Femur (tissue), 1 donor: Measurements from ENCODE around the gene PITPNC1.
"Not testable (repeated sequence)": the region's sequence is repeated elsewhere in the genome, so short reads cannot be mapped to it uniquely, and the experiment has no call there.

ENCODE experiments used
- DNase-seq: peaks from one replicate; pipeline ENCODE4 v3.0.0-alpha.2; 2017

The PITPNC1 gene

GRCh38 chr17:67467500-67468455, 90.7 kb downstream of the PITPNC1 start:
- DNase-seq = no peak

GRCh38 chr17:67469208-67469980, 92.3 kb downstream of the PITPNC1 start:
- no peak for DNase-seq

GRCh38 chr17:67470163-67470562, 93.1 kb downstream of the PITPNC1 start:
- no peak for DNase-seq

GRCh38 chr17:67471118-67471517, 94.0 kb downstream of the PITPNC1 start:
- no peak for DNase-seq

- DNase-seq = not testable (repeated sequence)
Observed at GRCh38 chr17:67472606-67473005, 95.5 kb downstream of the PITPNC1 start.

- DNase-seq = no peak
Observed at GRCh38 chr17:67474081-67474661, 97.1 kb downstream of the PITPNC1 start.

GRCh38 chr17:67475161-67475937, 98.3 kb downstream of the PITPNC1 start:
- DNase-seq = peak; percentile 85

GRCh38 chr17:67476787-67477335, 99.8 kb downstream of the PITPNC1 start:
- DNase-seq = no peak

GRCh38 chr17:67477687-67478086, 100.6 kb downstream of the PITPNC1 start:
- no peak for DNase-seq

GRCh38 chr17:67478401-67479041, 101.4 kb downstream of the PITPNC1 start:
- DNase-seq = no peak

- no peak for DNase-seq
Observed at GRCh38 chr17:67479148-67479547, 102.1 kb downstream of the PITPNC1 start.

- not testable (repeated sequence) for DNase-seq
Observed at GRCh38 chr17:67480959-67481358, 103.9 kb downstream of the PITPNC1 start.

GRCh38 chr17:67481808-67482207, 104.7 kb downstream of the PITPNC1 start:
- DNase-seq = no peak

GRCh38 chr17:67482764-67483163, 105.7 kb downstream of the PITPNC1 start:
- no peak for DNase-seq

GRCh38 chr17:67484261-67484660, 107.2 kb downstream of the PITPNC1 start:
- DNase-seq = no peak

GRCh38 chr17:67485666-67486065, 108.6 kb downstream of the PITPNC1 start:
- no peak for DNase-seq

GRCh38 chr17:67487506-67487905, 110.4 kb downstream of the PITPNC1 start:
- DNase-seq = no peak

- peak; percentile 50 for DNase-seq
Observed at GRCh38 chr17:67488161-67488560, 111.1 kb downstream of the PITPNC1 start.

GRCh38 chr17:67488768-67489167, 111.7 kb downstream of the PITPNC1 start:
- no peak for DNase-seq

- no peak for DNase-seq
Observed at GRCh38 chr17:67489273-67489672, 112.2 kb downstream of the PITPNC1 start.

- DNase-seq = no peak
Observed at GRCh38 chr17:67490471-67490870, 113.4 kb downstream of the PITPNC1 start.
